GM18907 (cell line): ENCODE data around the gene PEBP1.

Source experiments
- ATAC-seq: cut with Tn5 transposase; IDR thresholded peaks from one replicate; pipeline ENCODE4 v1.9.1; 2021; ENCODE audit warnings: mild to moderate bottlenecking, moderate library complexity; ENCODE audit not compliant: unreplicated experiment

PEBP1 gene

DNA sequence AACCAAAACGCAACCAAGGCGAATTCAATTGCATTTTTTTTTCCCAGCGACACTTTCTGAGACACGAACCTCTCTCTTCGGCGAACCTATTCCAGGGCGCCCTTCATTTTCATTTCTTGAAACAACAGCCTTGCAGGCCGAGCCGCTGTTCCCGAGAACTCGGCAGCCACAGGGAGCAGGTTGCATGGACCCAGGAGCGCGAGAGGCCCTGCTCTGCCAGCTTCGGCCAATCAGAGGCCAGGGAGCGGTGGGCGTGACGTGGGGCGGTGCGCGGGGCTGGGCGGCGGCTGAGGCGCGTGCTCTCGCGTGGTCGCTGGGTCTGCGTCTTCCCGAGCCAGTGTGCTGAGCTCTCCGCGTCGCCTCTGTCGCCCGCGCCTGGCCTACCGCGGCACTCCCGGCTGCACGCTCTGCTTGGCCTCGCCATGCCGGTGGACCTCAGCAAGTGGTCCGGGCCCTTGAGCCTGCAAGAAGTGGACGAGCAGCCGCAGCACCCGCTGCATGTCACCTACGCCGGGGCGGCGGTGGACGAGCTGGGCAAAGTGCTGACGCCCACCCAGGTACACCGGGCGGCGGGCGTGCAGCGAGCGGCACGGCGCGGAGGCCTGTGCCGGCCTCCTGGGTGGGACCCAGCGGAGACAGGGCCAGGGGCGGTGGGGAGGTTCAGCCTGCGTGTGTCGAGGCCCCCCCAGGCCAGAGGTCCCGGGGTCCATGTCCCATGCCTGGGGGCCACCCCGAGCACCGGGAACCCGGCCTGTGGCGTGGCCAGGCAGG is at the start of gene PEBP1:
TSS of gene PEBP1 (plus strand) at position 337 of the 771 bp plus-strand sequence. CDS start at position 423, 86 bp downstream.
- peak; percentile 97 for ATAC-seq

DNA sequence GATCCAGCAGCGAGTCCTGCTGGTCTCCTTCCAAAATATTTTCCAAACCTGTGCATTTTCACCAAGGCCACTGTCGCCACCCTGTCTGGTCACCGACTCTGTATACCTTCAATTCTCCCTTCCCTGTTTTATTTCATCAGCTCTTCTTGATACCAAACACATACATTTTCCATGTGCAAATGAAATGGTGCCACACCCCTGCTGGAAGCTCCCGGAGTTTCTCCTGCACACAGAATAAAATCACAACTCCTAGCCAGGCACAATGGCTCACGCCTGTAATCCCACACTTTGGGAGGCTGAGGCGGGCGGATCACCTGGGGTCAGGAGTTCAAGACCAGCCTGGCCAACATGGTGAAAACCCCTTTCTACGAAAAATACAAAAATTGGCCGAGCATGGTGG is 46.1 kb upstream of the PEBP1 start:
- no peak for ATAC-seq

DNA sequence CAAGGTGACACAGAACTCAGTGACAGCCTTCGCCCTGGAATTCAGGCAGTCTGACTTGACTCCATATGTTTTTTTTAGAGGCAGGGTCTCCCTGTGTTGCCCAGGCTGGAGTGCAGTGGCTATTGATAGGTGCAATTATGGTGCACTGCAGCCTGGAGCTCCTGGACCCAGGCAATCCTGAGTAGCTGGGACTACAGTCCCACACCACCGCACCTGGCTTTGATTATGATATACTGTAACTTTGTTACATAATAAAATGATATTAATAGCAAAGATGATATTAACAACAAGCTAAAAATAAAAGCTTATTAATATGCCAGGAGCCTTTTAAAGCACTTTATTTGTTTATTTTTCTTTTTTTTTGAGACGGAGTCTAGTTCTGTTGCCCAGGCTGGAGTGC is 41.9 kb upstream of the PEBP1 start:
- ATAC-seq = no peak

DNA sequence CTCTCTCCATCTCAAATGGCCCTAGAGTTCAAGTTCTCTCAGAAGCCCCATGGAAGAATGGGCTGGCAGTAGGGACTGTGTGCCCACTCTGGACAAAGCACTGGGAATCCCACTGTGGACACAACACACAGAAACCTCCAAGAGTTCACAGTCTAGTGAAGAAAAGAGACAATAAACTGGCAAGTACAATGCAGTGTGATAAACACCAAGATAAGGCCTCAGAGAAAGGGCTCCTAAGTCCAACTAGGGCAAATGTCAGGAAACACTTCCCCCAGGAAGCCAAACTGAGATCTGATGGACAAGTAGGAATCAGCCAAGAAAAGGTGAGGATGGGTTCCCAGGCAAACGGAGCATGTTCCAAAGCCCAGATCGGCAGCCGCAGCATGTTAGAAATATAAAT is 37.5 kb upstream of the PEBP1 start:
- no peak for ATAC-seq

- ATAC-seq = no peak
These were observed 36.8 kb upstream of the PEBP1 start for GRCh38 chr12:118098911-118099671.

DNA sequence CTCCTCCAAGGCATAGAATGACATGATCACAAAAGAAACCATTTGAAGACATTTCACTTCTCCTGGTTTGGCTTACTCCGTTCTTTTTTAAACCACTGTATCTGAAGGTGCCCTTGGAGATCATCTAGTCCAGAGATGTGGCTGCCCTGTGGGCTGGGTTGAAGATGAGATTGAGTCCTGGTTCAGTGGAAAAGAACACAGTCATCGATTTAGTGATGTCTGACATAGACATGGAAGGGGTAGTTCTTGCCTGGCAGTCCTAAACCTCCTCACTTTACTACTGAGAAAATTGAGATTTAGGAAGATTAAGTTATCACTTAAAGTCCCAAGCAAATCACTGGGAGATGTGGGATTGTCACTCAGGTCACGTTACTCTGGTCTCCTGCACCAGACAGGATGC is 34.9 kb upstream of the PEBP1 start:
- ATAC-seq = no peak

DNA sequence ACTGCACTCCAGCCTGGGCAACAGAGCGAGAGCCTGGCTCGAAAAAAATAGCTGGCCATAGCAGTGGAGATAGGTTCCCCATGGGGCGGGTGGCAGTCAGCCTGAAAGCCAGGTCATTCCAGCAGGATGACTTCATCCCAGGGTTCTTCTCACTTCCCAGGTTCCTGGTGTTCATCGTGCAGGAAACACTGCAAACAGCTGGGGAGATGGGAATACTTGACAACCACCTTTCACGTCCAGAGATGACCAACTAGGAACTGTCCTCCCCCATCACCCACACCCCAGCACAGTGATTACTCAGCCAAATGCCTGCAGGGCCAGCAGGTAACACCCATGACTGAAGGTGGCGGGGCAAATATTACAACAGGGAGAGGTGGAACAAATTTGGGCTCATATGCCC is 33.9 kb upstream of the PEBP1 start:
- ATAC-seq = no peak

GRCh38 chr12:118102609-118103008 is 33.3 kb upstream of the PEBP1 start:
- no peak for ATAC-seq

DNA sequence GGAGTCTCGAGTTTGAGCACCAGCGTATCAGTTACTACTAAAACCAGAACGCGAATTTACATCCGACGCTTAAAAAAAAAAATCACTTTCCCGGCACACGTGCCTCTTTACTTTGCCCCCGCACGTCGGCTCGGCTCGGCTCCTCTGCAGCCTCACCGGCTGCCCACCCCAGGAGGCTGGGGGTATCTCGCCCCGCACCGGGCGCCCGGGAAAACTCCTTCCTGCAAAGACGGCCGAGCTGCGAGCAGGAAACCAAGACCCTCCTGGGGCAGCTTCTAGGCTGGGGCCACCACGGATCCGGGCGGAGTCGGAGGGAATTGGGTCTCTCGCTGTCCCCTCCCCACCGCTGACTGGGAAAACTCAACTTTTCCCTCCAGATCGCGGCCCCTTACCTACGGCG is 32.7 kb upstream of the PEBP1 start:
- no peak for ATAC-seq

GRCh38 chr12:118103601-118104382 is 32.1 kb upstream of the PEBP1 start, which contains the start of gene VSIG10:
Gene VSIG10 (minus strand): TSS chr12:118104011. CDS start chr12:118103671, 340 bp downstream.
- ATAC-seq = no peak

DNA sequence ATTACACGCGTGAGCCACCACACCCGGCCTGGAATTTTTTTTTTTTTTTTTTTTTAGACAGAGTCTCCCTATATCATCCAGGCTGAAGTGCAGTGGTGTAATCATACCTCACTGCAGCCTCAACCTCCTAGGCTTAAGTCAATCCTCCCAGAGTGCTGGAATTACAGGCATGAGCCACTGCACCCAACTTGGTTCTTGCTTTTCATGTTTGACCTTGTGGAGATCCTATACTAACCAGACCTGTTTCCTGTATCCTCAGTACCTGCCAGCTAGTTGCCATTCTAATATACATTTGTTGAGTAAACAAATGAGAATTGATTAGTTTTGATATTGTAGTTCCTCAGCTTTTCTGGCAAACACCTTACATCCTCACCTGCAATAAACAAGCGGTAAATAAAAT is 28.9 kb upstream of the PEBP1 start:
- no peak for ATAC-seq

GRCh38 chr12:118107694-118108093 is 28.2 kb upstream of the PEBP1 start:
- no peak for ATAC-seq

GRCh38 chr12:118109088-118109487 is 26.8 kb upstream of the PEBP1 start:
- no peak for ATAC-seq

GRCh38 chr12:118119449-118119879 is 16.5 kb upstream of the PEBP1 start:
- no peak for ATAC-seq

DNA sequence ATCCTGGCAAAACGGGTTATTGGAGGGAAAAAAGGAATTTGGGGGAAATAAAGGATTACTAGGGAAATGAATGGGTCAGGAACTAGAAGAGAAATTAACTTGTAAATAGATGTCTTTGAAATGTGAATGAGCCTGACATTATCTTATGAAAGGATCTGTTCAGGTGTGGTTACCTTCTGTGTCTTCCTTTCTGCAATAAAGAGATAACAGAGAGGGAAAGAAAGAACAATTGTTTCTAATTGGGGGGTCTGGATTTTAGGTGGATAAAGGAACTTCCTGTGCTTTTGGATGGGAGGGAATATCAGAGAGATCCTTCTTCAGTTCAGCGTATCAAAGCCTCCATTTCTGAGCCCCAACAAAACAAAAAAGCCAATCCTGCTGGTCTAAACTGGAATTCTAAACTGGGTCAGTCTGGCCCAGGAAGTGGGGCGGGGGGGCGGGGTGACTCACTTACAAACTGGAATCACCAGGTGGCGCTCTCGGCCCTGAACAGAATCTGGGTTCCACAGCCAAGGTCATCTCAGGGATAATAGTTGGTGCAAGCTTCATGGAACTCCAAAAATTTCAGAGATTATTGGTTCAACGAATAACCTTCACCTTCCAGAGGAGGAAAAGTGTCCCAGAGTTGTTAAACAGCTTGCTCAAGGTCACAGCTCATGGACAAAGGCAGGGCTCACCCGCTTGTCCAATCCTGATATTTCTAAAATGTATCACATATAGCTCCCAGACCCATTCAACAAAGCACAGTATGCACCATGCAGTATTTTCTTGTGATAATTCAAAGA is 15.2 kb upstream of the PEBP1 start:
- peak; percentile 65 for ATAC-seq

GRCh38 chr12:118122264-118122663 is 13.7 kb upstream of the PEBP1 start:
- no peak for ATAC-seq

DNA sequence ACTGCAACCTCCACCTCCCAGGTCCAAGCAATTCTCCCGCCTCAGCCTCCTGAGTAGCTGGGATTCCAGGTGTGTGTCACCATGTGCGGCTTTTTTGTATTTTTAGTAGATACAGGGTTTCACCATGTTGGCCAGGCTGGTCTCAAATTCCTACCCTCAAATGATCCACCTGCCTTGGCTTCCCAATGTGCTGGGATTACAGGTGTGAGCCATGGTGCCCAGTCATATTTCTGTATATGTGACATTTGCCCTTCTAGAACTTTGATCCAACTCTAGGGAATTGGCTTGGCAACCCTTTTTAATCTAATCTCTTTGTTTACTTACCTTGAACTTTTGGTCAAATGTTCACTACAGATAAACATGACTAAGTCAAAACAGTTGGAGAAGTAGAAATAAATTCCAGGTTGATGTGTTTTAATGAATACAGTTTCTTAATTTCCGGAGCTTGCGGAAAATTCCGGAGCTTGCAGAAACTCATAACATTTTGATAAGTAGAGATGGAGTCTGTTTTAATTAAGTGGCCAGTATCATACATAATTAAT is 11.5 kb upstream of the PEBP1 start:
- no peak for ATAC-seq

GRCh38 chr12:118125743-118126118 is 10.2 kb upstream of the PEBP1 start:
- no peak for ATAC-seq

- ATAC-seq = no peak
These were observed 9.7 kb upstream of the PEBP1 start for GRCh38 chr12:118126119-118126757.

- ATAC-seq = no peak
These were observed 8.1 kb upstream of the PEBP1 start for GRCh38 chr12:118127867-118128266.
